Activated naive CD8-positive, alpha-beta T cell treated with anti-CD3 and anti-CD28 coated beads, Interleukin-2, amount 50 U/mL, for 24 hours (primary cell): ENCODE results near the gene RHD.
"Not testable (repeated sequence)": the region's sequence is repeated elsewhere in the genome, so short reads cannot be mapped to it uniquely, and the experiment has no call there.

Experiments
- ATAC-seq: fragments of 150-1000 bp; cut with Tn5 transposase; one replicate; pipeline ENCODE4 v1.10.0; 2021
- DNase-seq: peaks from one replicate; pipeline ENCODE4 v3.0.0; 2021
- H3K27ac Mint-ChIP-seq: one replicate; pipeline ENCODE4 v1.8.0; 2021; ENCODE audit warnings: mild to moderate bottlenecking, mixed read lengths
- H3K27me3 Mint-ChIP-seq: one replicate; pipeline ENCODE4 v1.8.0; 2021; ENCODE audit warnings: mixed read lengths
- H3K36me3 Mint-ChIP-seq: one replicate; pipeline ENCODE4 v1.8.0; 2021; ENCODE audit warnings: low read depth, mixed read lengths
- H3K4me1 Mint-ChIP-seq: one replicate; pipeline ENCODE4 v1.8.0; 2021; ENCODE audit warnings: mixed read lengths
- H3K4me3 Mint-ChIP-seq: one replicate; pipeline ENCODE4 v1.8.0; 2021; ENCODE audit warnings: mild to moderate bottlenecking, moderate library complexity, mixed read lengths
- H3K9me3 Mint-ChIP-seq: one replicate; pipeline ENCODE4 v1.8.0; 2021; ENCODE audit warnings: mixed read lengths

The RHD gene

DNA sequence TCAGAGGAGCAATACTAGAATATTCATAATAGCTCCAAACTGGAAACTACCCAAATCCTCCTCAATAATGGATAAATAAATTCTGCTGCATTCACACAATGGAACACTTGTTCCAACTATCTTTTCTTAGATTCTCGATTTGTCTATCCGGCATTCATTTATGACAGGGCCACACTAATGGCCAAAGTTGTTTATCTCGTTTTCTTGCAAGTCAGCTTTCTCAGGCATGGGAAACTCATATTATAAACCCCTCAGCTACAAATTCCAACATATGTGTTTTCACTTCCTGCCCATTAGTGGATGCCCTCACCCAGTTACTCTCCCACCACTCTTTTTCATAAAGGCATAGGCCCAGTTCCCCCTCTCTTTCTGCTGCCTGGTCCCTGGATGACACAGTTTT lies 106.1 kb downstream of the RHD start:
- not testable (repeated sequence) for H3K27me3 Mint-ChIP-seq, H3K27ac Mint-ChIP-seq, H3K4me3 Mint-ChIP-seq, DNase-seq, ATAC-seq, H3K36me3 Mint-ChIP-seq, H3K4me1 Mint-ChIP-seq, H3K9me3 Mint-ChIP-seq
